ENCODE results near the gene FOXC1. TPM values are rescaled to one million over a fixed set of nuclear protein-coding genes. Genes with fewer than 3 reads are reported as not detected.

FOXC1 gene
- total RNA-seq, 1 experiment from 2014 or later, result 40.7 TPM

DNA sequence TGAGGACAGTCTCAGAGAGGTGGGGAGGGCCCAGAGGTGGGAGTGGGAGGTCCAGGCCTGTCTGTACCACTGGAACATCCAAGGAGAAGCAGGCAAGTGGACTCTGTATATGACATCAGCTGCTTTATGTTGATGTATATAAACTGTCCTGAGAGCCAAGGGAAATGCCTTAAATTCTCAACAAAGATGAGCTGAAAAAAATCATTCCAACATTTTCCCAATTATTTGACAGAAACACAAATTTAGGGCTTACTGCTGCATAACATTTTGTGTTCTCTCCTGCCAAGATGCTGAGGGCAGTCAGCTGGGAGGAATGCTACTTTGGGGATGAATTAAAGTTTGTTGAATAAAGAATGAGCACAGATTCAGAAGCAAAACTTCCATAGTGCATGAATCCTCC lies 52.8 kb downstream of the FOXC1 start (continued):
- TF ChIP-seq, protein P1, sequence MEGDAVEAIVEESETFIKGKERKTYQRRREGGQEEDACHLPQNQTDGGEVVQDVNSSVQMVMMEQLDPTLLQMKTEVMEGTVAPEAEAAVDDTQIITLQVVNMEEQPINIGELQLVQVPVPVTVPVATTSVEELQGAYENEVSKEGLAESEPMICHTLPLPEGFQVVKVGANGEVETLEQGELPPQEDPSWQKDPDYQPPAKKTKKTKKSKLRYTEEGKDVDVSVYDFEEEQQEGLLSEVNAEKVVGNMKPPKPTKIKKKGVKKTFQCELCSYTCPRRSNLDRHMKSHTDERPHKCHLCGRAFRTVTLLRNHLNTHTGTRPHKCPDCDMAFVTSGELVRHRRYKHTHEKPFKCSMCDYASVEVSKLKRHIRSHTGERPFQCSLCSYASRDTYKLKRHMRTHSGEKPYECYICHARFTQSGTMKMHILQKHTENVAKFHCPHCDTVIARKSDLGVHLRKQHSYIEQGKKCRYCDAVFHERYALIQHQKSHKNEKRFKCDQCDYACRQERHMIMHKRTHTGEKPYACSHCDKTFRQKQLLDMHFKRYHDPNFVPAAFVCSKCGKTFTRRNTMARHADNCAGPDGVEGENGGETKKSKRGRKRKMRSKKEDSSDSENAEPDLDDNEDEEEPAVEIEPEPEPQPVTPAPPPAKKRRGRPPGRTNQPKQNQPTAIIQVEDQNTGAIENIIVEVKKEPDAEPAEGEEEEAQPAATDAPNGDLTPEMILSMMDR (IDR thresholded peaks at IDR 0.05 in 2 of 3, conservative IDR thresholded peaks at IDR 0.05 in 1 of 3; ENCODE audit: borderline replicate concordance in 1 of 3, insufficient read depth in 1 of 3, low read depth in 2 of 3, low read length in 2 of 3), result no peak

Other genes with a start within 250 kb of the FOXC1 start
- gene FOXF2, start 220.3 kb upstream of the FOXC1 start, total RNA-seq (2021; ENCODE audit: unreplicated experiment), result not detected

Measured in HCT116 (cell line).